Osteoblast (primary cell): ENCODE results near the gene STX8. TPM values are rescaled to one million over a fixed set of nuclear protein-coding genes. Genes with fewer than 3 reads are reported as not detected.
"Not testable (repeated sequence)": the region's sequence is repeated elsewhere in the genome, so short reads cannot be mapped to it uniquely, and the experiment has no call there.

ENCODE experiments used
- DNase-seq: peaks from one replicate; pipeline ENCODE4 v3.0.0; 2011; ENCODE audit warnings: low spot score, mixed read lengths; ENCODE audit not compliant: insufficient read length; ENCODE audit errors: missing footprints
- H2AFZ ChIP-seq: 2 replicates; pipeline ENCODE4 v1.6.0; 2011; ENCODE audit warnings: mild to moderate bottlenecking, low read length
- H3K27ac ChIP-seq: 2 replicates; pipeline ENCODE4 v1.5.1; 2011; ENCODE audit warnings: mild to moderate bottlenecking, low read depth, low read length, moderate library complexity
- H3K27me3 ChIP-seq: 2 replicates; pipeline ENCODE4 v1.6.0; 2012; ENCODE audit warnings: mild to moderate bottlenecking, control low read depth, inconsistent platforms, low read length, moderate library complexity; ENCODE audit not compliant: insufficient read depth
- H3K36me3 ChIP-seq: 2 replicates; pipeline ENCODE4 v1.5.1; 2011; ENCODE audit warnings: mild to moderate bottlenecking, low read length, control low read depth, moderate library complexity; ENCODE audit not compliant: insufficient read depth
- H3K4me1 ChIP-seq: 2 replicates; pipeline ENCODE4 v1.5.1; 2011; ENCODE audit warnings: mild to moderate bottlenecking, low read length, control low read depth, moderate library complexity; ENCODE audit not compliant: insufficient read depth
- H3K4me2 ChIP-seq: 2 replicates; pipeline ENCODE4 v1.6.0; 2011; ENCODE audit warnings: mild to moderate bottlenecking, low read length; ENCODE audit not compliant: insufficient read depth
- H3K4me3 ChIP-seq: fragments of 200-600 bp; sonication (generic); 3 replicates; pipeline ENCODE4 v1.5.1; 2012; ENCODE audit warnings: mild to moderate bottlenecking, low read length, inconsistent platforms; ENCODE audit not compliant: insufficient read depth
- H3K79me2 ChIP-seq: 2 replicates; pipeline ENCODE4 v1.6.0; 2012; ENCODE audit warnings: mild to moderate bottlenecking, low read length, control low read depth, inconsistent platforms; ENCODE audit not compliant: insufficient read depth
- H3K9me3 ChIP-seq: 2 replicates; pipeline ENCODE4 v1.5.1; 2011; ENCODE audit warnings: low read depth, low read length, control low read depth
- H4K20me1 ChIP-seq: 2 replicates; pipeline ENCODE4 v1.6.0; 2012; ENCODE audit warnings: mild to moderate bottlenecking, low read length, control low read depth; ENCODE audit not compliant: insufficient read depth
- total RNA-seq: library from RNA; depleted of rRNA; stranded (reverse); fragments of >200 nt; gene quantifications from 2 replicates; pipeline ENCODE4 v1.2.3, GENCODE V29; 2012
- TF ChIP-seq, protein P1 (sequence below): IDR thresholded peaks from 2 replicates; pipeline ENCODE4 v1.5.1; 2011; ENCODE audit warnings: mild to moderate bottlenecking, low read depth, low read length, moderate library complexity; ENCODE audit errors: extremely low read depth

Gene STX8
- total RNA-seq, 1 donor = 72.7 TPM

- no peaks in the 10 kb centered on the region for H3K36me3 ChIP-seq
- no peak overlapping the region for H3K27ac ChIP-seq
- peaks cover 14% of the 10 kb centered on the region for H3K4me1 ChIP-seq
- H3K27me3 ChIP-seq = no peaks in the 10 kb centered on the region
- no peaks in the 10 kb centered on the region for H4K20me1 ChIP-seq
- no peaks in the 10 kb centered on the region for H3K79me2 ChIP-seq
- H3K4me3 ChIP-seq = no peak overlapping the region
- DNase-seq = no peak
- no peaks in the 10 kb centered on the region for H3K9me3 ChIP-seq
- no peak overlapping the region for H3K4me2 ChIP-seq
- no peak overlapping the region for H2AFZ ChIP-seq
- TF ChIP-seq, protein P1, sequence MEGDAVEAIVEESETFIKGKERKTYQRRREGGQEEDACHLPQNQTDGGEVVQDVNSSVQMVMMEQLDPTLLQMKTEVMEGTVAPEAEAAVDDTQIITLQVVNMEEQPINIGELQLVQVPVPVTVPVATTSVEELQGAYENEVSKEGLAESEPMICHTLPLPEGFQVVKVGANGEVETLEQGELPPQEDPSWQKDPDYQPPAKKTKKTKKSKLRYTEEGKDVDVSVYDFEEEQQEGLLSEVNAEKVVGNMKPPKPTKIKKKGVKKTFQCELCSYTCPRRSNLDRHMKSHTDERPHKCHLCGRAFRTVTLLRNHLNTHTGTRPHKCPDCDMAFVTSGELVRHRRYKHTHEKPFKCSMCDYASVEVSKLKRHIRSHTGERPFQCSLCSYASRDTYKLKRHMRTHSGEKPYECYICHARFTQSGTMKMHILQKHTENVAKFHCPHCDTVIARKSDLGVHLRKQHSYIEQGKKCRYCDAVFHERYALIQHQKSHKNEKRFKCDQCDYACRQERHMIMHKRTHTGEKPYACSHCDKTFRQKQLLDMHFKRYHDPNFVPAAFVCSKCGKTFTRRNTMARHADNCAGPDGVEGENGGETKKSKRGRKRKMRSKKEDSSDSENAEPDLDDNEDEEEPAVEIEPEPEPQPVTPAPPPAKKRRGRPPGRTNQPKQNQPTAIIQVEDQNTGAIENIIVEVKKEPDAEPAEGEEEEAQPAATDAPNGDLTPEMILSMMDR = no peak
Observed at GRCh38 chr17:9346296-9346926, 229.2 kb downstream of the STX8 start.

- Histone ChIP-seq H3K79me2 (no peaks in the 10 kb centered on the region), H3K4me2 (no peak overlapping the region), H3K4me1 (peaks cover 5% of the 10 kb centered on the region), H3K27me3 (no peaks in the 10 kb centered on the region), H4K20me1 (no peaks in the 10 kb centered on the region), H2AFZ (no peak overlapping the region), H3K4me3 (no peak overlapping the region), H3K27ac (no peak overlapping the region), H3K36me3 (no peaks in the 10 kb centered on the region), H3K9me3 (no peaks in the 10 kb centered on the region)
- no peak for DNase-seq
- TF ChIP-seq, protein P1 = no peak
Observed at GRCh38 chr17:9343516-9343915, 232.1 kb downstream of the STX8 start.

DNA sequence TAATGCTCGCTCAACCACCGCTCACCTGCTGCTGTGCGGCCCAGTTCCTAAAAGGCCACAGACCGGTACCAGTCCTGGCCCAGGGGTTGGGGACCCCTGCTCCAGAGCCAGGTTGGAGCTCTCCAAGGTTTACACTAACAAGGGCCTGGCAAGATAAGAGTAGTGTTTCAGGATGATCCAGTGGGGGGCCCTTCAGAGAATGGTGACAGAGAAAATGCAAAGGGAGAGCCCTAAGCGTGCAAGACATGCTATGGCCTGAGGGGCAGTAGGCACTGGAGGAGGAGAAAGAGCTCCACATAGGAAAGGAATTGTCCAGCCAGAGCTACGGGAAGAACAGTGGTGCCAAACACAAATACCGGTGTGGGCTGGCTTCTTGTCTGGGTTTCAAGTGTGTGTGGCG is 233.4 kb downstream of the STX8 start:
- no peak overlapping the region for H2AFZ ChIP-seq
- TF ChIP-seq, protein P1 = no peak
- no peaks in the 10 kb centered on the region for H3K9me3 ChIP-seq
- H3K79me2 ChIP-seq = no peaks in the 10 kb centered on the region
- H3K4me1 ChIP-seq = peaks cover 5% of the 10 kb centered on the region
- no peaks in the 10 kb centered on the region for H4K20me1 ChIP-seq
- H3K27me3 ChIP-seq = no peaks in the 10 kb centered on the region
- H3K36me3 ChIP-seq = no peaks in the 10 kb centered on the region
- no peak overlapping the region for H3K4me2 ChIP-seq
- H3K27ac ChIP-seq = no peak overlapping the region
- H3K4me3 ChIP-seq = no peak overlapping the region
- no peak for DNase-seq

DNA sequence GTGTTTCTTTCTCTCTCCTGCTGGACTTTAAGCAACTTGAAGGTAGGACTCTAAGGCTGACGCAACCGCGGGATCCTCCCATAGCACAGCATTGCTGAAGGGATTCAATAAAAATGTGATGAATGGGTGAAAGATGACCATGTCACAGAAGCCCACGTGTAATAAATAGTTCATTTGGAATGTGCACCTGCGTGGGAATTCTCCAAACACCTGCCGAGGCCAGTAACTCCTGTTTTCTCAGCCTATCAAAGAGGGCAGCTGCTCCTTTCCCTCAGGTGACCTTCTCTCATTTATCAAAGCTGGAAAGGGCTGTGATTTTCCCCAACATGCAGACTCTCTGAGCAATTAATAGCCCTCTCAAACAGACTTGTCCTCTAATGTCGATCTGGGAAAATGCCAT is 235.7 kb downstream of the STX8 start:
- Histone ChIP-seq H3K36me3 (no peaks in the 10 kb centered on the region), H4K20me1 (no peaks in the 10 kb centered on the region), H3K4me1 (no peaks in the 10 kb centered on the region), H3K9me3 (no peaks in the 10 kb centered on the region), H3K4me3 (no peak overlapping the region), H3K79me2 (no peaks in the 10 kb centered on the region), H3K27ac (no peak overlapping the region), H3K27me3 (no peaks in the 10 kb centered on the region), H3K4me2 (no peak overlapping the region), H2AFZ (no peak overlapping the region)
- TF ChIP-seq, protein P1 = no peak
- no peak for DNase-seq

- H3K4me3 ChIP-seq, H3K27ac ChIP-seq, H2AFZ ChIP-seq, H3K27me3 ChIP-seq, H3K4me2 ChIP-seq, H3K9me3 ChIP-seq, H3K4me1 ChIP-seq, DNase-seq, H4K20me1 ChIP-seq, H3K79me2 ChIP-seq, H3K36me3 ChIP-seq: not testable (repeated sequence)
Observed at GRCh38 chr17:9339482-9339881, 236.1 kb downstream of the STX8 start.
